Lower leg skin (tissue), 3 donors: ENCODE measurements around the gene TAOK3.

Experiments used
- POLR2A ChIP-seq, 2 donors: fragments of 450-650 bp; IDR thresholded peaks; one replicate each; pipeline ENCODE4 v1.6.1; 2016 to 2017; ENCODE audit warnings: antibody characterized with exemption in 2 of 2, mild to moderate bottlenecking in 1 of 2, moderate library complexity in 1 of 2
- TF ChIP-seq, protein P1 (sequence below), 3 donors: fragments of 450-650 bp; IDR thresholded peaks; one replicate each; pipeline ENCODE4 v1.5.1; 2016; ENCODE audit warnings: antibody characterized with exemption in 3 of 3, mild to moderate bottlenecking in 3 of 3, moderate library complexity in 2 of 3

DNA sequence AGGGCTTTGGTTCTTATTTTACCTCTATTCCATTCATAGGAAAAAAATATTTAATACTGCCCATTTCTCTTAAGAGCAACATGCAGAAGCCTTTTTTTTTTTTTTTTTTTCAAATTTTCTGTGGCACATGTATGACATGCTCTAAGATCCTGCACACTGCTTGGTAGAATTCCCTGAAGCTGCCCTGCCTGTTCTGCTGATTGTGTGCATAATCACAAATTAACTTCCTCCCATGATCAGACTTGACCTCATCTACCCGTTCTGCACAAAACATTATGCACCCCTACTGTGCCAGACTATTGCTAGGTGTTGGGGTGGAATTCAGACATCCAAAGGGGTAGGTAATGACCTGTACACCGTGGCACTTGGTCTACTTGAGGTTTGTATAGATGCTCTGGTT, 25.8 kb upstream of the TAOK3 start:
- TF ChIP-seq, protein P1, sequence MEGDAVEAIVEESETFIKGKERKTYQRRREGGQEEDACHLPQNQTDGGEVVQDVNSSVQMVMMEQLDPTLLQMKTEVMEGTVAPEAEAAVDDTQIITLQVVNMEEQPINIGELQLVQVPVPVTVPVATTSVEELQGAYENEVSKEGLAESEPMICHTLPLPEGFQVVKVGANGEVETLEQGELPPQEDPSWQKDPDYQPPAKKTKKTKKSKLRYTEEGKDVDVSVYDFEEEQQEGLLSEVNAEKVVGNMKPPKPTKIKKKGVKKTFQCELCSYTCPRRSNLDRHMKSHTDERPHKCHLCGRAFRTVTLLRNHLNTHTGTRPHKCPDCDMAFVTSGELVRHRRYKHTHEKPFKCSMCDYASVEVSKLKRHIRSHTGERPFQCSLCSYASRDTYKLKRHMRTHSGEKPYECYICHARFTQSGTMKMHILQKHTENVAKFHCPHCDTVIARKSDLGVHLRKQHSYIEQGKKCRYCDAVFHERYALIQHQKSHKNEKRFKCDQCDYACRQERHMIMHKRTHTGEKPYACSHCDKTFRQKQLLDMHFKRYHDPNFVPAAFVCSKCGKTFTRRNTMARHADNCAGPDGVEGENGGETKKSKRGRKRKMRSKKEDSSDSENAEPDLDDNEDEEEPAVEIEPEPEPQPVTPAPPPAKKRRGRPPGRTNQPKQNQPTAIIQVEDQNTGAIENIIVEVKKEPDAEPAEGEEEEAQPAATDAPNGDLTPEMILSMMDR (IDR thresholded peaks at IDR 0.05), result no peak
- no peak for TF ChIP-seq POLR2A (IDR thresholded peaks at IDR 0.05)
